GM21526 (cell line): ENCODE results near the gene ZNF200.

Experiments used
- ATAC-seq: cut with Tn5 transposase; IDR thresholded peaks from one replicate; pipeline ENCODE4 v1.9.1; 2021; ENCODE audit warnings: moderate library complexity; ENCODE audit not compliant: unreplicated experiment, low FRiP score

The ZNF200 gene

GRCh38 chr16:3254309-3254708, 19.4 kb upstream of the ZNF200 start:
- no peak for ATAC-seq

- no peak for ATAC-seq
Measured at GRCh38 chr16:3252967-3253366, 18.0 kb upstream of the ZNF200 start.

- no peak for ATAC-seq
Measured at GRCh38 chr16:3249451-3249850, 14.5 kb upstream of the ZNF200 start.

GRCh38 chr16:3249020-3249419, 14.1 kb upstream of the ZNF200 start:
- ATAC-seq = no peak

- ATAC-seq = no peak
Measured at GRCh38 chr16:3248596-3248995, 13.6 kb upstream of the ZNF200 start.

- no peak for ATAC-seq
Measured at GRCh38 chr16:3246876-3247275, 11.9 kb upstream of the ZNF200 start.

- ATAC-seq = no peak
Measured at GRCh38 chr16:3246002-3246401, 11.0 kb upstream of the ZNF200 start.

- no peak for ATAC-seq
Measured at GRCh38 chr16:3243882-3244281, 8.9 kb upstream of the ZNF200 start.

- ATAC-seq = no peak
Measured at GRCh38 chr16:3242709-3243108, 7.8 kb upstream of the ZNF200 start.

GRCh38 chr16:3241761-3242160, 6.8 kb upstream of the ZNF200 start:
- no peak for ATAC-seq

- ATAC-seq = no peak
Measured at GRCh38 chr16:3235856-3236669, 1.1 kb upstream of the ZNF200 start.

GRCh38 chr16:3234543-3234856, 458 bp downstream of the ZNF200 start:
- peak; percentile 12 for ATAC-seq

- no peak for ATAC-seq
Measured at GRCh38 chr16:3223913-3224515, 10.9 kb downstream of the ZNF200 start.

GRCh38 chr16:3220839-3221238, 14.1 kb downstream of the ZNF200 start:
- no peak for ATAC-seq

- no peak for ATAC-seq
Measured at GRCh38 chr16:3216263-3216640, 18.7 kb downstream of the ZNF200 start.

GRCh38 chr16:3215601-3216262, 19.2 kb downstream of the ZNF200 start:
- ATAC-seq = no peak

- ATAC-seq = no peak
Measured at GRCh38 chr16:3214904-3215600, 19.9 kb downstream of the ZNF200 start.

- ATAC-seq = no peak
Measured at GRCh38 chr16:3212567-3212966, 22.4 kb downstream of the ZNF200 start.

GRCh38 chr16:3212006-3212405, 23.0 kb downstream of the ZNF200 start:
- ATAC-seq = no peak

- no peak for ATAC-seq
Measured at GRCh38 chr16:3207086-3207953, 27.6 kb downstream of the ZNF200 start.
